Activated CD4-positive, alpha-beta T cell treated with anti-CD3 and anti-CD28 coated beads, Interleukin-2, amount 10 ng/mL, durations not matched to agents 24 days and 14 days (primary cell): ENCODE data around the gene TEX2. TPM values are rescaled to one million over a fixed set of nuclear protein-coding genes. Genes with fewer than 3 reads are reported as not detected.

Source experiments
- DNase-seq: peaks from one replicate; pipeline ENCODE4 v3.0.0; 2022
- H3K27ac Mint-ChIP-seq: one replicate; pipeline ENCODE4 v1.8.0; 2022; ENCODE audit warnings: mild to moderate bottlenecking, mixed read lengths
- H3K27me3 Mint-ChIP-seq: one replicate; pipeline ENCODE4 v1.8.0; 2022; ENCODE audit warnings: mixed read lengths
- H3K36me3 Mint-ChIP-seq: one replicate; pipeline ENCODE4 v1.8.0; 2022; ENCODE audit warnings: low read depth, mild to moderate bottlenecking, mixed read lengths
- H3K4me1 Mint-ChIP-seq: one replicate; pipeline ENCODE4 v1.8.0; 2021; ENCODE audit warnings: mixed read lengths
- H3K4me3 Mint-ChIP-seq: one replicate; pipeline ENCODE4 v1.8.0; 2022; ENCODE audit warnings: mild to moderate bottlenecking, moderate library complexity, mixed read lengths
- H3K9me3 Mint-ChIP-seq: one replicate; pipeline ENCODE4 v1.8.0; 2021; ENCODE audit warnings: mixed read lengths
- intact Hi-C: fragments of 100-400 bp; cut with micrococcal nuclease; formaldehyde crosslinking; loops from one replicate; pipeline ENCODE4 v1.15.1; 2023
- total RNA-seq: library from RNA; stranded (reverse); gene quantifications from 2 replicates; pipeline ENCODE4 v1.2.3, GENCODE V29; 2022

The TEX2 gene
- total RNA-seq, 1 donor from 2014 or later: 22.2 TPM

GRCh38 chr17:64259426-64259825, 3.6 kb downstream of the TEX2 start:
- H3K27me3 Mint-ChIP-seq: no peaks in the 10 kb centered on the region
- no peaks in the 10 kb centered on the region for H3K9me3 Mint-ChIP-seq
- DNase-seq: no peak
- no peaks in the 10 kb centered on the region for H3K36me3 Mint-ChIP-seq
- no peak overlapping the region for H3K27ac Mint-ChIP-seq
- intact Hi-C loops: no loop called here
- H3K4me1 Mint-ChIP-seq: peaks cover 35% of the 10 kb centered on the region
- H3K4me3 Mint-ChIP-seq: no peak overlapping the region

- Mint-ChIP-seq H3K36me3 (no peaks in the 10 kb centered on the region), H3K4me3 (no peak overlapping the region), H3K9me3 (no peaks in the 10 kb centered on the region), H3K27me3 (no peaks in the 10 kb centered on the region), H3K4me1 (peaks cover 23% of the 10 kb centered on the region), H3K27ac (no peak overlapping the region)
- intact Hi-C loops: no loop called here
- DNase-seq: no peak
Measured at GRCh38 chr17:64256913-64257807, 5.9 kb downstream of the TEX2 start.

- Mint-ChIP-seq H3K4me3 (no peak overlapping the region), H3K27ac (no peak overlapping the region), H3K27me3 (no peaks in the 10 kb centered on the region), H3K36me3 (no peaks in the 10 kb centered on the region), H3K9me3 (no peaks in the 10 kb centered on the region), H3K4me1 (peaks cover 11% of the 10 kb centered on the region)
- intact Hi-C loops: no loop called here
- no peak for DNase-seq
Measured at GRCh38 chr17:64255764-64256163, 7.3 kb downstream of the TEX2 start.

- intact Hi-C loops: no loop called here
- Mint-ChIP-seq H3K36me3 (no peaks in the 10 kb centered on the region), H3K27ac (no peak overlapping the region), H3K4me3 (no peak overlapping the region), H3K27me3 (no peaks in the 10 kb centered on the region), H3K9me3 (no peaks in the 10 kb centered on the region), H3K4me1 (peaks cover 4% of the 10 kb centered on the region)
- no peak for DNase-seq
Measured at GRCh38 chr17:64254755-64255154, 8.3 kb downstream of the TEX2 start.

GRCh38 chr17:64253470-64253869, 9.6 kb downstream of the TEX2 start:
- DNase-seq: no peak
- Mint-ChIP-seq H3K27me3 (no peaks in the 10 kb centered on the region), H3K4me3 (no peak overlapping the region), H3K4me1 (peaks cover 3% of the 10 kb centered on the region), H3K27ac (no peak overlapping the region), H3K9me3 (no peaks in the 10 kb centered on the region), H3K36me3 (no peaks in the 10 kb centered on the region)
- intact Hi-C loops: no loop called here

- no peaks in the 10 kb centered on the region for H3K36me3 Mint-ChIP-seq
- no peak overlapping the region for H3K4me3 Mint-ChIP-seq
- no peaks in the 10 kb centered on the region for H3K9me3 Mint-ChIP-seq
- no peak overlapping the region for H3K27ac Mint-ChIP-seq
- no peak for DNase-seq
- intact Hi-C loops: no loop called here
- H3K4me1 Mint-ChIP-seq: peaks cover 3% of the 10 kb centered on the region
- no peaks in the 10 kb centered on the region for H3K27me3 Mint-ChIP-seq
Measured at GRCh38 chr17:64252831-64253230, 10.2 kb downstream of the TEX2 start.

GRCh38 chr17:64250233-64250835, 12.7 kb downstream of the TEX2 start:
- DNase-seq: no peak
- H3K9me3 Mint-ChIP-seq: no peaks in the 10 kb centered on the region
- no peaks in the 10 kb centered on the region for H3K36me3 Mint-ChIP-seq
- intact Hi-C loops: no loop called here
- no peaks in the 10 kb centered on the region for H3K4me1 Mint-ChIP-seq
- H3K4me3 Mint-ChIP-seq: no peak overlapping the region
- H3K27ac Mint-ChIP-seq: no peak overlapping the region
- no peaks in the 10 kb centered on the region for H3K27me3 Mint-ChIP-seq

- Mint-ChIP-seq H3K27me3 (no peaks in the 10 kb centered on the region), H3K36me3 (no peaks in the 10 kb centered on the region), H3K4me1 (no peaks in the 10 kb centered on the region), H3K27ac (no peak overlapping the region), H3K4me3 (no peak overlapping the region), H3K9me3 (no peaks in the 10 kb centered on the region)
- intact Hi-C loops: no loop called here
- no peak for DNase-seq
Measured at GRCh38 chr17:64247836-64248235, 15.2 kb downstream of the TEX2 start.

GRCh38 chr17:64245218-64246145, 17.6 kb downstream of the TEX2 start:
- no peak overlapping the region for H3K4me3 Mint-ChIP-seq
- H3K4me1 Mint-ChIP-seq: peaks cover 2% of the 10 kb centered on the region
- no peak overlapping the region for H3K27ac Mint-ChIP-seq
- H3K27me3 Mint-ChIP-seq: no peaks in the 10 kb centered on the region
- no peaks in the 10 kb centered on the region for H3K36me3 Mint-ChIP-seq
- H3K9me3 Mint-ChIP-seq: no peaks in the 10 kb centered on the region
- intact Hi-C loops: no loop called here
- no peak for DNase-seq

- no peaks in the 10 kb centered on the region for H3K27me3 Mint-ChIP-seq
- H3K4me3 Mint-ChIP-seq: no peak overlapping the region
- intact Hi-C loops: no loop called here
- H3K9me3 Mint-ChIP-seq: no peaks in the 10 kb centered on the region
- peaks cover 4% of the 10 kb centered on the region for H3K4me1 Mint-ChIP-seq
- H3K27ac Mint-ChIP-seq: no peak overlapping the region
- no peak for DNase-seq
- H3K36me3 Mint-ChIP-seq: no peaks in the 10 kb centered on the region
Measured at GRCh38 chr17:64244165-64244564, 18.9 kb downstream of the TEX2 start.

GRCh38 chr17:64243340-64243739, 19.7 kb downstream of the TEX2 start:
- no peak overlapping the region for H3K27ac Mint-ChIP-seq
- H3K4me3 Mint-ChIP-seq: no peak overlapping the region
- intact Hi-C loops: no loop called here
- H3K9me3 Mint-ChIP-seq: no peaks in the 10 kb centered on the region
- DNase-seq: no peak
- no peaks in the 10 kb centered on the region for H3K36me3 Mint-ChIP-seq
- no peaks in the 10 kb centered on the region for H3K27me3 Mint-ChIP-seq
- H3K4me1 Mint-ChIP-seq: peaks cover 8% of the 10 kb centered on the region

GRCh38 chr17:64242633-64243032, 20.4 kb downstream of the TEX2 start:
- peaks cover 8% of the 10 kb centered on the region for H3K4me1 Mint-ChIP-seq
- no peaks in the 10 kb centered on the region for H3K9me3 Mint-ChIP-seq
- H3K36me3 Mint-ChIP-seq: no peaks in the 10 kb centered on the region
- DNase-seq: no peak
- no peak overlapping the region for H3K27ac Mint-ChIP-seq
- H3K4me3 Mint-ChIP-seq: no peak overlapping the region
- intact Hi-C loops: no loop called here
- H3K27me3 Mint-ChIP-seq: no peaks in the 10 kb centered on the region

GRCh38 chr17:64240741-64241347, 22.2 kb downstream of the TEX2 start:
- intact Hi-C loops: no loop called here
- no peaks in the 10 kb centered on the region for H3K27me3 Mint-ChIP-seq
- H3K27ac Mint-ChIP-seq: no peak overlapping the region
- H3K4me3 Mint-ChIP-seq: no peak overlapping the region
- peaks cover 10% of the 10 kb centered on the region for H3K4me1 Mint-ChIP-seq
- no peaks in the 10 kb centered on the region for H3K9me3 Mint-ChIP-seq
- H3K36me3 Mint-ChIP-seq: no peaks in the 10 kb centered on the region
- DNase-seq: no peak
